Measurements from ENCODE around the gene ADRM1.

DNA sequence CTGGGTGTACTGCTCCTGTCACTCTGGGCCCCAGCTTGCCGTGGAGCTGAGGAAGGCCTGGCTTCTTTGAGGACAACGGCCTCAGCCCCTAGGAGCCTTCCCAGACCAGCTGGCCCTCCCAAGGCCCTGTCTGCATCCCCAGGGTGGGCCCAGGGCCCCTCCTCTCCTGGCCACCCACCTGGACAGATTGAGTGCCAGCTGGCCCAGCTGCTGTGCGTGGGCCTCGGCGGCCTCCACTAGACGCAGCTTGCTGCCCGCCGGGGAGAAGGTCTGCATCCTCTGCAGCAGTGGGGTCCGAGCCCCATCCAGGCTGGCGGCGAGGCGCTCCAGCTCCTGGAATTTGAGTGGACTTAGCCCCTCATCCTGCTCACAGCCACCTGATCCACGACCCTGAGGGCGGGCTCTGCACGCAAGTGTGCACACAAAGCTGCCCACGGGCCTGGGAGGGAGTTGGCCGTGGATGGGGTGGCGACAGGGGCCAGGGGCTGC, 14.4 kb downstream of the ADRM1 start:
- TF ChIP-seq, protein P1, sequence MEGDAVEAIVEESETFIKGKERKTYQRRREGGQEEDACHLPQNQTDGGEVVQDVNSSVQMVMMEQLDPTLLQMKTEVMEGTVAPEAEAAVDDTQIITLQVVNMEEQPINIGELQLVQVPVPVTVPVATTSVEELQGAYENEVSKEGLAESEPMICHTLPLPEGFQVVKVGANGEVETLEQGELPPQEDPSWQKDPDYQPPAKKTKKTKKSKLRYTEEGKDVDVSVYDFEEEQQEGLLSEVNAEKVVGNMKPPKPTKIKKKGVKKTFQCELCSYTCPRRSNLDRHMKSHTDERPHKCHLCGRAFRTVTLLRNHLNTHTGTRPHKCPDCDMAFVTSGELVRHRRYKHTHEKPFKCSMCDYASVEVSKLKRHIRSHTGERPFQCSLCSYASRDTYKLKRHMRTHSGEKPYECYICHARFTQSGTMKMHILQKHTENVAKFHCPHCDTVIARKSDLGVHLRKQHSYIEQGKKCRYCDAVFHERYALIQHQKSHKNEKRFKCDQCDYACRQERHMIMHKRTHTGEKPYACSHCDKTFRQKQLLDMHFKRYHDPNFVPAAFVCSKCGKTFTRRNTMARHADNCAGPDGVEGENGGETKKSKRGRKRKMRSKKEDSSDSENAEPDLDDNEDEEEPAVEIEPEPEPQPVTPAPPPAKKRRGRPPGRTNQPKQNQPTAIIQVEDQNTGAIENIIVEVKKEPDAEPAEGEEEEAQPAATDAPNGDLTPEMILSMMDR (IDR thresholded peaks at IDR 0.05; ENCODE audit: insufficient read depth, low read length, poor library complexity, severe bottlenecking): no peak
- no peak for TF ChIP-seq EZH2phosphoT487 (conservative IDR thresholded peaks at IDR 0.05; ENCODE audit: low read length)

Measured in SU-DHL-6 (cell line).